Measurements from ENCODE around the gene CTBP1. TPM values are rescaled to one million over a fixed set of nuclear protein-coding genes. Genes with fewer than 3 reads are reported as not detected.

The CTBP1 gene
- total RNA-seq, 2 experiments from 2014 or later: 135 to 141 TPM

- no peak for DNase-seq
- no peak overlapping the region for H3K4me3 Mint-ChIP-seq
- peak overlapping the region; percentile 38 for H3K27ac Mint-ChIP-seq
- peaks cover 2% of the 10 kb centered on the region for H3K4me1 Mint-ChIP-seq
- H3K36me3 Mint-ChIP-seq: peaks cover 11% of the 10 kb centered on the region
- H3K27me3 Mint-ChIP-seq: no peaks in the 10 kb centered on the region
- no peaks in the 10 kb centered on the region for H3K9me3 Mint-ChIP-seq
Observed at GRCh38 chr4:1232661-1233621, 16.0 kb downstream of the CTBP1 start.

GRCh38 chr4:1231637-1232360, 17.1 kb downstream of the CTBP1 start:
- H3K36me3 Mint-ChIP-seq: peaks cover 22% of the 10 kb centered on the region
- H3K4me3 Mint-ChIP-seq: no peak overlapping the region
- H3K27ac Mint-ChIP-seq: no peak overlapping the region
- no peaks in the 10 kb centered on the region for H3K27me3 Mint-ChIP-seq
- H3K4me1 Mint-ChIP-seq: peaks cover 2% of the 10 kb centered on the region
- no peak for DNase-seq
- H3K9me3 Mint-ChIP-seq: no peaks in the 10 kb centered on the region

- Mint-ChIP-seq H3K36me3 (peaks cover 24% of the 10 kb centered on the region), H3K27me3 (no peaks in the 10 kb centered on the region), H3K9me3 (no peaks in the 10 kb centered on the region), H3K4me3 (no peak overlapping the region), H3K27ac (no peak overlapping the region), H3K4me1 (peaks cover 2% of the 10 kb centered on the region)
- DNase-seq: no peak
Observed at GRCh38 chr4:1230971-1231636, 17.8 kb downstream of the CTBP1 start.

- Mint-ChIP-seq H3K27me3 (no peaks in the 10 kb centered on the region), H3K9me3 (no peaks in the 10 kb centered on the region), H3K27ac (no peak overlapping the region), H3K36me3 (peaks cover 20% of the 10 kb centered on the region), H3K4me1 (peaks cover 2% of the 10 kb centered on the region), H3K4me3 (no peak overlapping the region)
- no peak for DNase-seq
Observed at GRCh38 chr4:1230316-1230715, 18.6 kb downstream of the CTBP1 start.

GRCh38 chr4:1229117-1229849, 19.6 kb downstream of the CTBP1 start:
- Mint-ChIP-seq H3K36me3 (peaks cover 25% of the 10 kb centered on the region), H3K4me1 (peaks cover 2% of the 10 kb centered on the region), H3K4me3 (no peak overlapping the region), H3K27ac (peak overlapping the region; percentile 29), H3K9me3 (no peaks in the 10 kb centered on the region), H3K27me3 (no peaks in the 10 kb centered on the region)
- DNase-seq: no peak

- H3K4me3 Mint-ChIP-seq: no peak overlapping the region
- H3K9me3 Mint-ChIP-seq: no peaks in the 10 kb centered on the region
- H3K36me3 Mint-ChIP-seq: peaks cover 24% of the 10 kb centered on the region
- H3K27ac Mint-ChIP-seq: peak overlapping the region; percentile 12
- no peak for DNase-seq
- H3K27me3 Mint-ChIP-seq: no peaks in the 10 kb centered on the region
- H3K4me1 Mint-ChIP-seq: peaks cover 2% of the 10 kb centered on the region
Observed at GRCh38 chr4:1227816-1228215, 21.1 kb downstream of the CTBP1 start.

- no peaks in the 10 kb centered on the region for H3K9me3 Mint-ChIP-seq
- peaks cover 24% of the 10 kb centered on the region for H3K36me3 Mint-ChIP-seq
- no peaks in the 10 kb centered on the region for H3K4me1 Mint-ChIP-seq
- no peak overlapping the region for H3K27ac Mint-ChIP-seq
- no peak overlapping the region for H3K4me3 Mint-ChIP-seq
- H3K27me3 Mint-ChIP-seq: no peaks in the 10 kb centered on the region
- no peak for DNase-seq
Observed at GRCh38 chr4:1226598-1226997, 22.3 kb downstream of the CTBP1 start.

GRCh38 chr4:1226144-1226481, 22.8 kb downstream of the CTBP1 start:
- no peak overlapping the region for H3K4me3 Mint-ChIP-seq

GRCh38 chr4:1225272-1226143, 23.4 kb downstream of the CTBP1 start:
- peaks cover 31% of the 10 kb centered on the region for H3K36me3 Mint-ChIP-seq

More at GRCh38 chr4:1226144-1226481, 22.8 kb downstream of the CTBP1 start:
- no peak for DNase-seq
- Mint-ChIP-seq H3K9me3 (no peaks in the 10 kb centered on the region), H3K36me3 (peaks cover 26% of the 10 kb centered on the region), H3K4me1 (no peaks in the 10 kb centered on the region), H3K27ac (no peak overlapping the region), H3K27me3 (no peaks in the 10 kb centered on the region)

GRCh38 chr4:1223841-1224809, 24.8 kb downstream of the CTBP1 start:
- no peak overlapping the region for H3K27ac Mint-ChIP-seq
- H3K9me3 Mint-ChIP-seq: no peaks in the 10 kb centered on the region
- DNase-seq: no peak
- H3K27me3 Mint-ChIP-seq: no peaks in the 10 kb centered on the region
- H3K4me3 Mint-ChIP-seq: no peak overlapping the region
- peaks cover 40% of the 10 kb centered on the region for H3K36me3 Mint-ChIP-seq
- peaks cover 5% of the 10 kb centered on the region for H3K4me1 Mint-ChIP-seq

More at GRCh38 chr4:1225272-1226143, 23.4 kb downstream of the CTBP1 start:
- no peaks in the 10 kb centered on the region for H3K4me1 Mint-ChIP-seq
- no peak overlapping the region for H3K27ac Mint-ChIP-seq
- H3K4me3 Mint-ChIP-seq: no peak overlapping the region
- no peaks in the 10 kb centered on the region for H3K9me3 Mint-ChIP-seq
- DNase-seq: no peak
- no peaks in the 10 kb centered on the region for H3K27me3 Mint-ChIP-seq

- Mint-ChIP-seq H3K27me3 (no peaks in the 10 kb centered on the region), H3K4me3 (no peak overlapping the region), H3K27ac (no peak overlapping the region), H3K36me3 (peaks cover 48% of the 10 kb centered on the region), H3K9me3 (no peaks in the 10 kb centered on the region), H3K4me1 (peaks cover 10% of the 10 kb centered on the region)
- no peak for DNase-seq
Observed at GRCh38 chr4:1222938-1223690, 25.8 kb downstream of the CTBP1 start.

GRCh38 chr4:1222036-1222789, 26.7 kb downstream of the CTBP1 start:
- peaks cover 2% of the 10 kb centered on the region for H3K9me3 Mint-ChIP-seq
- H3K27ac Mint-ChIP-seq: no peak overlapping the region
- peaks cover 17% of the 10 kb centered on the region for H3K4me1 Mint-ChIP-seq
- H3K36me3 Mint-ChIP-seq: peaks cover 49% of the 10 kb centered on the region
- H3K27me3 Mint-ChIP-seq: no peaks in the 10 kb centered on the region
- DNase-seq: no peak
- no peak overlapping the region for H3K4me3 Mint-ChIP-seq

All from activated naive CD8-positive, alpha-beta T cell treated with anti-CD3 and anti-CD28 coated beads for 36 hours (primary cell).